Muscle of arm (tissue), 12 donors: ENCODE data around the gene ZFHX3. TPM values are rescaled to one million over a fixed set of nuclear protein-coding genes. Genes with fewer than 3 reads are reported as not detected.

Source experiments
- DNase-seq: peaks from one replicate; pipeline ENCODE4 v3.0.0-alpha.2; 2013
- polyA plus RNA-seq, 12 donors: library from polyadenylated mRNA; unstranded; fragments of 120-200 nt; gene quantifications; one replicate each; pipeline ENCODE4 v1.2.1, GENCODE V29; 2013; ENCODE audit not compliant: insufficient read length in 12 of 12

The ZFHX3 gene
- polyA plus RNA-seq, 12 donors: 7.2 to 25.4 (median 9.7) TPM

DNA sequence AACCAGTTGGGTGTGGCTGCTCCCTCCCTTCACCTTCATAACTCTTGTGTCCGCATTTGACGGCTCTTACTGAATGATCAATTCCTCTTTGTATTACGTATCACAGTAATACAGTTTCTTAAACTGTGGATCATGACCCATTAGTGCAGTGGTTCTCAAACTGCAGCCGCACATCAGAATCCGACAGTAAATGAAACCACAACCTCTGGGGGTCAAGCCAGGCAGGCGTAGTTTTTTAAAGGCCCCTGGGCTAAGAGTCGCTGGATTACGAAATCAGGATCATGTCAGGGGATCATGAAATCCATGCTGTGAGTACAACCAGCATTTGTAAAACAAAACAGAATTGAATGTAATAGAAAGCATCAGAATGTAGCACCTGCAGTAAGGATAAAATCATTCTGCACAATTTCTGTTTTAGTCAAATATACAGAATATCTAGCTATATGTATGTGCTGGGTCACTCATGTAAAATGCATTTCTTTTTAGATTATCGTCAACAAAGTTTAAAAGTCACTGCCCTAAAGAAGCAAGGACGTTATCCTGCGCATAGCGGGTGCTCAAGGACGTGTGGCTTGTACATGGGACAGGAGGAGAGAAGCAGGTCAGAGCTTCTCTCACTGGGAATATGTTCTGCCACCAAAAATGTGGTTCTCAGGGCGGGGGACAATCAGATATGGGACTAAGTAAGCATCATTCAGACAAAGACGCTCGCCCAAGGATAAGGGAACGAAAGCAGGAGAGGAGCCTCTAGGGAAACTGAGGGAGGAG, 113.1 kb downstream of the ZFHX3 start:
- no peak for DNase-seq

DNA sequence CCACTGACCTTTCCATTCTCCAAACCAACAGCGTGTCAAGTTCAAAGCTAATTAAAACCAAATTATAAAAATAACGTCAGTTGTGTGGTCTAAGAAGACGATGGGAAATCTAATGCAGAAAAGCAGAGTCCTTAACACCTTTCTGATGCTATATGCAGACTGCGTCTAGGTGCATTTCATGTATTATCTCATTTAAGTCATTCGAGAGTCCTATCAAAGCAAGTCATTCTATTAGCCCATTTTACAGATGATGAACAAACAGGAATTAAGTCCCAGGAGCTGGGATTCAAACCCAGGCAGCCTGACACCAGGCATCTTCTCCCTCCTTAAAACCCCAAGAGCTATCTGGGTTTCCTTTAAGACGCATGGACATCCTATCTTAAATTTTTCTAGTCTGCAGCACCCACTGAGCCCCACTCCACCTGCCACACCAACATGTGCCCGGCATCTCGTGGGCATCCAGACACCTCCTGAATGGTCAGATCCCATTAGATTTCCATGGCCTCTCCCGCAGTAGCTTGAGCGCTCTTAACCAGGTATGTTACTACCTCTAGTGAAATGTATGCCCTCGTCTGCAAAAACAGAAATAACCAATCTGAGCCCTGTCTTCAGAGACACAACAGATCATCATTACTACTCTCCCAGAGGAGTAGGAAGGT, 115.1 kb downstream of the ZFHX3 start:
- no peak for DNase-seq

DNA sequence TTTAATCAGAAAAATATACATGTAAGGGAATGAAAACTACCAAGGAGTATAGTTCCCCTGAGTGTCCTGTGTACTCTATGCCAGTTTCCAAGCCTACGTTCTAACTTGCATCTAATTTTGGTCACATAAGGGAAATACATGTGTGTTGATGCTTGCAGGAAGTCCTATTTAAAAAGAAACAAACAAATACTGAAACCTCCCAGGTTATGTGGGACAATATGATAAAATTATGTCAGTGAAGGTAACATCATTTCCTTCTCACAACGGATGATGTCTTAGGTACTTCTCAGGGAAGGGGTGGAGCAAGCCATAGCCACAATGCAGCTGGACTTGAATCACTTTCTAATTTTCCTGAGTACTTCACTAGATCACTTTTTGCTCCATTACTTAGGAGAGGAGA, 115.9 kb downstream of the ZFHX3 start:
- DNase-seq: no peak

DNA sequence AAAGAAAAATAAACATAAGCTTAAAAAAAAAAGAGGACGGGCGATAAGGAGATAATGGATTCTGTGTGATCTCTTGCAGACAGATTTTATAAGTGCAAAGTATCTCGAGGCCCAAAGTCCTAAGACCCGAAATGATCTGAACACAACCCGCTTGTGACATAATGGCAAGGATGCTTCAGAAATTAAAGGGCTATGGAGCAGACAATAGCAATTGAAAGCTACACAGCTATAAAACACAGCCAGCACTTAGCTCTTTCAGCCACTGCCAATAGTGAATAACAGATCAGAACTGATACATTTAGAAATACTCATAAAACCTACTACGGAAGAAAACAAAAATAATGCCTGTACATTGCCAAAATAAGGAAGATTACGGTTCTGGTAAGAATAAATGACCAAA, 117.5 kb downstream of the ZFHX3 start:
- no peak for DNase-seq

DNA sequence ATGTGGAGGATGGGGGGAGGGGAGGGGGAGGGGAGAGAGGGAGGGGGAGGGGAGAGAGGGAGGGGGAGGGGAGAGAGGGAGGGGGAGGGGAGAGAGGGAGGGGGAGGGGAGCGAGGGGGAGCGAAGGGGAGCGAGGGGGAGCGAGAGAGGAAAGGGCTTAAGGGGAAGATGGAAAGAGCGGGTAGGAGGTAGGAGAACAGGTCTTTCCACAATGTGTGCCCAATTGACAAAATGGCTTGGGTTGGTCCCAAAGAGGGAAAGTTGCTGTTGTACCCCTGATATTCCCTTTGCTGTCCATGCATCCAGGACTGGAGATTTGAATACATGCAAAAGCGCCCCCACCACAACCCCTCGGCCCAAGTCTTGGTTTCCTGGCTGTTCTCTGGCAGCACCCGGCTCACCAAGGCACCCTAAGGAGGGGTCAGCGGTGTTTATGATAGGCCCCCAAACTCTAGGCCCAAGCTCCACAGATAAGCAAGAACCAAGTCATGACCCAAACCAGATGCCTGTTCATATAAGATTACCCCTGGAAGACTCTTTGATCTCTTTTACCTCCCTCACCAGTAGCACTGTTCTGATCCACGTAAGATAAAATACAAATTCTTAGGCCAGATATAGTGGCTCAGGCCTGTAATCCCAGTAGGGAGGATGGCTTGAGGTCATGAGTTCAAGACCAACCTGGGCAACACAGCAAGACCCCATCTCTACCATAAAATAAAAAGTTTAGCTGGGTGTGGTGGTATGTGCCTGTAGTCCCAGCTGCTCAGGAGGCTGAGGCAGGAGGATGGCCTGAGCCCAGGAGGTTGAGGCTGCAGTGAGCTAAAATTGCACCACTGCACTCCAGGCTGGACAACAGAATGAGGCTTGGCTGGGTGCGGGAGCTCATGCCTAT, 119.6 kb downstream of the ZFHX3 start:
- no peak for DNase-seq

DNA sequence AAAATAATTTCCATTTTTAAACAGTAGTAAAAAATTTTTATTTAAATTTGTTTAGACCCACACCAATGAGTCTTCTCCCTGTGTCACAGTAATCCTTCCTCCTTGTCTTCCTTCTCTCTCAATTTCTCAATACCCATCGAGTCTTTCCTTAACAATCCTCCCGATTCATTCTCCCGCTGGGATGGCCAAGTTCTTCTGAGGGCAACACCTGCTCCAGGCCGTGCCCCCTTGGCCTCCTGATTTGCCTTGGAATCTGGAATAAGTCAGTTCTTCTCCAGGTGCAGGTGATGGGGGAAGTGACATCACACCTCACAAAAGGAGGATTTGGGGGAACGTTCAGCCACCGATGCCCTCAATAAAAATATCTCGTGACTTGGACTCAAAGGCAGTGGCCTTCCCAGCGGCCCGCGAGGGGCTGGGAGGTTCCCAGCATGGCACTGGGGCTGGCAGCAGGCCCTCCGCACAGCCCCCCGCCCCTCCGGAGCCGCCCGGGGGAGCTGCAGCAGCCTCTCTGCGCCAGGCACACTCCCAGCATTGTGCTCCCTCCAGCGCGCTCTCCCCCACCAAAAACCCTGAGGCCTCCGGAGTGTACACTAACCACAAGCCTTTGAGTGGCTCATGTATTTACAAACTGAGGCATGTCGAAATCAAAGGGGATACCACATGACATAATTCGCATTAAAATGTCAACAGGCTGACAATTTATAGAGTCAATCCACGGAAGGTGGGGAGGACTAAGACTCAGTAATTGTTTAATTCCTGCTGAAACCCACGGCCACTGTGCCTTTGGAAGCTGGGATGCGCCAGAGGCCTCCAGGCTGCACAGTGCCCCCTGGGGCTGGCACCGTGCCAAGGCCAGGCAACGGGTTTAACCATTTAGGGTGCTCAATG, 120.5 kb downstream of the ZFHX3 start:
- DNase-seq: no peak

DNA sequence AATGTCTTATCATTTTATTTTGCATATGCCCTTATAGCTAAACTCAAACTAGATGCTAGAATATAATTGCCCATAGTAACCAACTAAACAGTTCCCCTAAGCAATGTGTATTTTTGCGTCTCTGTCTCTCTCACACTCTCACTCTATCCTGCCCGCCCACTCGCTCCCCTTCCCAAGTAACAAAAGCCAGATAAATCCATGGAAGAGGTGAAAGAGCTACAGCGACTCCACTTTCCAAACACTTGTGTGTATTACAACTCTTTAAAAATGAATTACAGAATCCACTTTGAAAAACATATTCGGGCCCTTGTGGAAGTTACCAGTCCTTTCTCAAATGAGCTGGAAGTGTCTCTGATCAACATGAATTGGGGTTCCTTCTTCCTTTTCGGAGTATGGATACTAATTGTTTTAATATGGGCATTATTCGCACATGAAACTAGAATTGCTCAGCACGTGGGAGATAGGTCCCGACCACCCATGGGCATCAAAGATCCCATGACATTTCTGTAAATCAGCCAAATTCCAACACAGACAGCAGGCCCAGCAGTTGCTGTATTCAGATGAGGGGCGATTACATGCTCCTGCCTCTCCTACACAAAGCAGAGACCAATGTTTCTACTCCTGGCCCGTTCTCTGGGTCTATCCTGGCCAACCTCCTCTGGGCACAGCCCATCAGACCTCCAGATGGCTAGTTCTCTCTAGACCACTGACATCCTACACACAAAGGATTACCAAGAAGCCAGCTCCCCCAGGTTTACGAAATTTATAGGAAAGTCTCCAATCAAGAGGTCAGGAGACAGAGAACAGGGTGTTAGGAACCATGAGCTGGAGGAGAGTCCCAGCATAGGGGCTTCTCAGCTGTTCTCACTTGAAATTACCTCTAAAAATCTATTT, 121.5 kb downstream of the ZFHX3 start:
- DNase-seq: no peak

DNA sequence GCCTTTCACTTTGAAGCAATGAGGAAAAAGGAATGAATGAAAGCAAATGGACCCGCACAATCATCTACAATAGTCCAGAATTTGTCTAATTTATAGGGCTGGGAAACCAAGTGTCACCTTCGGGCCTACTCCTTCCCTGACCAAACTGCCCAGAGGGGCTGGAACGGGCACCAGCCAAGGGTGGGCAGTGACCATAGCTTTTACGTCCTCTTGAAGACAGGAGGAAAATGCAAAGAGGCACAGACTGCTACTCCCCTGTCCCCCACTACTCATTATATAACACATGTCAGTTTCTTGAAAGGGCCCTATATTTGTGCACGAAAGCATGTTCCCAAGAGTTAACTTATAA, 122.3 kb downstream of the ZFHX3 start:
- DNase-seq: no peak

DNA sequence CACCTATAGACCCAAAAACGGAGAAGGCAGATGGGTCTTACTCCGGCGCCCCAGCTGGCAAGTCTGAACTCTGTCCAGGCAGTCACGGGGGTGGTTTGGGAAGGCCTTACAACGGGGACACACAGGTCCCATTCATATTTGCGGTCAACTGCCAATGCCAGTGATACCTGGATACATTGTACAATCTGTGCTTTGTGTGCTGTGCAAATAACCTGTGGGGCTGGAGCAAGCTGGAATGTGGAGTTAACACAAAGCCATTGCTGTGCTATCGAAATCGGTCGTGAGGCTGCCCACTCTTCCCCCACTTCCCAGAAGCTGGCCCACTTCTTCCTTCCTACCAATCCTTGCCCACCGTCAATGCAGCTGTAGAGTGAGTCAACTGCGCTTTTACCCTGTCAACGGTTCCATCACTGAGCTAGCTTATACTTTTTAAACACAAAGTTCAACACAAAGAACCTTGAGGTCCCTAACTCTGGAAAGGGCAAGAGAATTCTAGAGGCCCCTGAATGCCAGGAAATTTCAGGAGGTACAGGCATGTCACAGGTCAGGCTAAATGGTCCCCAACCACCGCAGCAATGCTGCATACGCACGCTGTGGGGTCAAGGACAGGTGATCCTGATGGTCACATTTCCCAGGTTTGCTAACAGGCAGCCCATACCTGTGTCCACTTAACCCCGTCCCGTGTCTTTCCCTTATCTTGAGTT, 122.8 kb downstream of the ZFHX3 start:
- no peak for DNase-seq

DNA sequence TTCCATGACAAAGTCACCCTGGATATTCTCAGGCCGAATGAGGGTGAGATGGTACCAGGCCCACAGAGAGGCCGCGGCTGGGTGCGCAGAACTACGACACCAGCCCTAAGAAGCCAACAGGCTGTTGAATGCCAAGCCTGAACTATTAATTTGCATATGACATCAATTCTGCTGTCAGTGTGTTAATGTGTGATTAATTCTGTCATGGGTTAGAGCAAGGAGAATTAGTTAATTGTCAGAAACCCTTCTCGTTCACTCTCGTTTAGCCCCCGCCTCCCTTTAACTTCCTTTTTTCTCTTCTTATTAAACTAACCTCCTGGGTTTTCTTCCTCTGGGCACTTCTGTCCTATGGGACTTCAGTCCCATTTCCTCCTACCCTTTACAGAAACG, 123.4 kb downstream of the ZFHX3 start:
- no peak for DNase-seq

DNA sequence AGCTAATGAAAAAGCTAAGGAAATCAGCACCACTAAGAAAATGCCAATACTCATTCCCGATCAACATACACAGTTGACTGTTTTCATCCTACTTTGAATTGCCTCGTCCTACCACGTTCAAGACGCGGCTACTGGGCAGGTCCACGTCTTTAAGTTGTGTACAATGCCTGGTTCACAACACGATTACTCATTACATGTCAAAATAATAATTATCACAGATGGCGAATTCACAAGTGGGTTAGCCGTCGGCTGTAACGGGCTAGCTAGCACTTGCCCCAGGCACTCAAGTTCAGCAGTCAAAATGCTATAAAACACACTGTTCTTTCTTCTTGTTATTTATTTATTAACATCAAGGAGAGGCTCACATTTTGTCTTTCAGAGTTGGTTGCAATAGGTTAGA, 124.2 kb downstream of the ZFHX3 start:
- DNase-seq: no peak

DNA sequence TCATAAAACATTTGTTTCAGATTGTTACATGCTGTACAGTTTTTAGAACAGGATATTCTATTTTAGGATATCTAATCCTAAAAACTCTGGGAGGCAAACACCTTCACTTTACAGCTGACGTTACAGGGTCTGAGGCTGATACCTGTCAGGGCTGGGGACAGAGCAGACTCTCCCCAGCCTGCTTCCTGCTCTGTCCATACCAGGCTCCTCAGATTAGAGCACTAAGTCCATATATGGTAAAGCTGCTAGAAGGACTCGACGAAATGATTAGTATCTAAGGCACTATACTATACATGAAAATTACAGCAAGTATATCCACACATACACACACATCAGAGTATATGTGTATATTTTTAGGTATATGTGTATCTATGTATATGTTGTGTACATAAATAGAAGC, 125.2 kb downstream of the ZFHX3 start:
- DNase-seq: no peak

DNA sequence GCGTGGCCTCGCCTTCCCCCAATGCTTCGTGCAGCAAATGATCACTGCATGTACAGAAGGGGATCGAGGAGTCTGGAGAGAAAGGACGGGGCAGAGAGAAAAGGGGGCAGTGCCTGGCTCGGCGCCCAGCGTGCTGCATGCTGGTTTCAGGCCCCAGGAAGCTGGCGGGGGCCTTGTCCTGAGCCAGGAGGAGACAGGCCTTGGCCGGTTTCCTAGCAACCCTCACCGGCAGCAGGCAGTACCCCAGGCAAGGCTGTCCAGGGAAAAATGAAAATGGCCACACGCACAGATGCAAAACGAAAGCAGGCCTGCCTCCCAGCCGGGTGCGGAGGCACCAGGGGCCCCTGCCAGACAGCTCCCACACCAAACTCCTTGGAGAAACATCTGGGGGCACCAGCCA, 126.3 kb downstream of the ZFHX3 start:
- DNase-seq: no peak

DNA sequence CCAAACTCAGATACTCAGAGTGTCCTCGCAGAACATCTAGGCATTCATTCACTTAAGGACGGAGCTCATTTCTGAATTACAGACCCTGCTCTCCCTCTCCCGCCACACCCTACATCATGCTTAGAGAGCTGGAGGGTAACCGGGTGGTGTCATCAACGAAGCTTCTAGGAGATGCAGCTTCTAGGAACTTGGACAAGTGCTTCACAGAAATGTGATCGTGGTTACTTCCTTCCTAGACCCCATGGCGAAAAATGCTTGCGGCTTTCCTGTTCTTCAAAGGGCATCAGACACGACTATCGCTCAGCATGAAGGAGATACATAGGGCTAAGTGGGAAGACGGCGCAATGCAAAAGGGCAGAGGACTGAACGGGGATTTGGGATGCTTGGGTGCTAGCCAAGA, 126.8 kb downstream of the ZFHX3 start:
- DNase-seq: no peak

DNA sequence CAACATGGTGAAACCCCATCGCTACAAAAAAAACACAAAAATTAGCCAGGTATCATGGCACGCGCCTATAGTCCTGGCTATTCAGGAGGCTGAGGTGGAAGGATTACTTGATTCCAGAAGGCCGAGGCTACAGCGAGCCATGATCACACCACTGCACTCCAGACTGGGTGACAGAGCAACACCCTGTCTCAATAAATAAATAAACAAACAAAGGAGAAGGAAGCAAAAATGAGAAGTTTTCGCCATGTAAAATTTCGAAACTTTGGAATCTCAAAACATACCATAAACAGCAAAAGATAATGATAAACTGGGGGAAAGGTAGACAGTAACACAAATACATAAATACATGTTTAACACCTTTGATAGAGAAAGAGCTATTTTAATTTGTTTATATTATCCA, 130.9 kb downstream of the ZFHX3 start:
- DNase-seq: no peak

DNA sequence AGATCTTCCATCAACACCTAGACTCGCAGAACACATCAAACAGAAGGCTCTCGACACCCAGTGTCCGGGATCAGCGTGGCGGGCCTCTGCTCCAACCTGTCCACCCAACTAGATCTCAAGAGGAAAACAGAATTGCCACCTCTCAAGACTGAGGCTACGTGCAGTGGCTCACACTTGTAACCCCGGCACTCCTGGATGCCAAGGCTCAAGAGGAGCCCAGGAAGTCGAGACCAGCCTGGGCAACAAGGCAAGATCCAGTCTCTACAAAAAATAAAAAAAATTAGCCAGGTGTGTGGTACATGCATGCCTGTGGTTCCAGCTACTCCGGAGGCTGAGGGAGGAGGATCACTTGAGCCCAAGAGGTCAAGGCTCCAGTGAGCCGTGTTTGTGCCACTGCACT, 132.6 kb downstream of the ZFHX3 start:
- DNase-seq: no peak

DNA sequence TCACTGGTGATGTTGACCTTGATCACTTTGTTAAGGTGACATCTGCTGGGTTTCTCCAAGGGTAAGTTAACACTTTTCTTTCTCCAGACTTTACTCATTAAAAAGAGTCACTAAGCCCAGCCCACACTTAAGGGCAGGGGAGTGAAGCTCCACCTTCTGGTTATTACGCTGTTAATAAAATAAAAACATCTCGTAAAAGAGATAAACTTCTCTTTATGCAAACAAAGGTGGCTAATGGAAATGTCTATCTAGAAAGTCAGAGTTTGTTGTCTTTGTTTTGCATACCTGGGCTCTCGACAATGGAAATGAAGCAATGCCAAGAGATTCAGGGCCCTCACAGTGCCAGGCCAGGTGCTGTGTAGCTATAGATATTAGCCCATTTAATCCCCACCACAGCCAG, 134.4 kb downstream of the ZFHX3 start:
- DNase-seq: no peak

DNA sequence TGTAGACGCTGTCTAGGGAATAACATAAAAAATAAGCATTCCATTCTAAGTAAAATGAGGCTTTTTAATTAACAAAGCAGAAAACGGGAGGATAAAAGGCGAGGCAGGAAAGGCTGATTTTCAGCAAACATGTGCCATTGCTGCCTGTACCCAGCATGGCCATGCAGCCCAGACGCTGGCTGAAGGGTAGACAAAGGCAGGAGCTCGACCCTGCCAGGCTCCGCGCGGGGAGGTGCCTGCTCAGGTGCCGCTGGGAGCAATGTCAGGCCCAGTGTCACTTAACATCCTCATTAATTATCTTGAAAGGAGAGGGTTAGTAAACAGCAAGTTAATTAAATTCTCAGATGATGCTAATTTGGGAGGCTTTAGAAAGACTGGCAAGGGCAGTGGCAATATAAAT, 136.0 kb downstream of the ZFHX3 start:
- DNase-seq: no peak

DNA sequence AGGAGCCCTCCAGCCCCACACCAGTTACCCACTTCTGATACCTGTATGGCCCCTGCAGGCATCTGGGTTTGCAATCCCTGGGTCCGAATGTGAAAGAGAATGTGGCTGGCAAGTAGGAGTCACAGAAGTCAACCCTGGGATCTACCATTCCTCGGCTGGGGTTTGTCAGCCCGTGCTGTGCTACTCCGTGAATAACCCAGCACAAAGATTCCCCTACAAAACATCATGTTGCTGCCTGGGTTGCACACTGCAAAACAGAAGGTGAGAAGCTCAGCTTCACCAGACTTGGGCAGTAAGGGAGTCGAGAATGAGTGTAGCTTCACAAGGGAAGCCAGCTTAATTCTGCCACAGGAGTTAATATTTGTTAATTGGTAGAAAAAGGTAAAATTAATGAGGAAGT, 137.1 kb downstream of the ZFHX3 start:
- no peak for DNase-seq

DNA sequence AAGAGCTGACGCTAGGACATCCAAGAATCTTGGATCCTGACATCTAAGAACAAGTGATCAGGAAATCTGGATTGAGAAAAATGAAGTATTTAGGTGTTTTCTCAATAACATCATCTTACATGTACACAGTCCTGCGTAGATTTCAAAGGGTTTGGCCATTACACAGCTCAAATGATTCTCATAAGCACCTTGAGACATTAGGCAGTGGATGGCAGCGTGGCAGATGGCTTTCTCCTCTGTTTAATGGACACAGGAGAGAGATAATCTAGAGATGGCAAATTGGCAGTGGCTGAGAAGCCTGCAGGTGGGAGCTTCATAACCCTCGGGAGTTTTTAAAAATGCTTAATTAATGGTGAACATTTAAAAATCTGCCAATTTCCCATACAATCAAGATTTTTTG, 137.5 kb downstream of the ZFHX3 start:
- no peak for DNase-seq
